Skeletal muscle tissue (tissue), 4 donors: ENCODE data around the gene ATXN1. TPM values are rescaled to one million over a fixed set of nuclear protein-coding genes. Genes with fewer than 3 reads are reported as not detected.

Experiments
- H3K27ac ChIP-seq: one replicate; pipeline ENCODE4 v1.7.0; 2013; ENCODE audit warnings: mild to moderate bottlenecking, low read depth, low read length, inconsistent platforms
- H3K27me3 ChIP-seq, 3 donors: one replicate each; pipeline ENCODE4 v1.7.0; 2013; ENCODE audit warnings: low read length in 3 of 3; ENCODE audit not compliant: control insufficient read depth in 3 of 3, insufficient read depth in 3 of 3
- H3K36me3 ChIP-seq, 3 donors: one replicate each; pipeline ENCODE4 v1.7.0; 2013; ENCODE audit warnings: low read length in 3 of 3; ENCODE audit not compliant: control insufficient read depth in 3 of 3, insufficient read depth in 3 of 3
- H3K4me1 ChIP-seq, 3 donors: one replicate each; pipeline ENCODE4 v1.7.0; 2013; ENCODE audit warnings: low read length in 3 of 3, mild to moderate bottlenecking in 3 of 3; ENCODE audit not compliant: control insufficient read depth in 3 of 3, insufficient read depth in 3 of 3
- H3K4me3 ChIP-seq, 3 donors: one replicate each; pipeline ENCODE4 v1.7.0; 2013; ENCODE audit warnings: low read length in 3 of 3
- H3K9ac ChIP-seq, 3 donors: one replicate each; pipeline ENCODE4 v1.7.0; 2013; ENCODE audit warnings: low read length in 3 of 3, mild to moderate bottlenecking in 3 of 3, moderate library complexity in 2 of 3, low read depth in 1 of 3
- H3K9me3 ChIP-seq, 3 donors: one replicate each; pipeline ENCODE4 v1.7.0; 2013; ENCODE audit warnings: low read length in 3 of 3; ENCODE audit not compliant: control insufficient read depth in 3 of 3
- total RNA-seq: library from RNA; depleted of rRNA; stranded (reverse); fragments of >200 nt; gene quantifications from one replicate; pipeline ENCODE4 v1.2.3, GENCODE V29; 2014
- donor health status: Osteomylitis.

ATXN1 gene
- total RNA-seq, 1 donor from 2014 or later: 30.8 TPM

GRCh38 chr6:16555550-16555949, 205.7 kb downstream of the ATXN1 start:
- no peaks in the 10 kb centered on the region for H3K9me3 ChIP-seq
- H3K4me3 ChIP-seq: no peak overlapping the region
- H3K27me3 ChIP-seq: no peaks in the 10 kb centered on the region
- no peak overlapping the region for H3K27ac ChIP-seq
- peaks cover 0 to 4% (median 2%) of the 10 kb centered on the region in 3 donors for H3K4me1 ChIP-seq
- H3K36me3 ChIP-seq: peaks cover 0 to 3% (median 2%) of the 10 kb centered on the region in 3 donors
- no peak overlapping the region for H3K9ac ChIP-seq

GRCh38 chr6:16553531-16553930, 207.7 kb downstream of the ATXN1 start:
- no peaks in the 10 kb centered on the region for H3K9me3 ChIP-seq
- H3K4me3 ChIP-seq: no peak overlapping the region
- no peaks in the 10 kb centered on the region for H3K27me3 ChIP-seq
- peaks cover 0 to 3% (median 2%) of the 10 kb centered on the region in 3 donors for H3K36me3 ChIP-seq
- H3K27ac ChIP-seq: no peak overlapping the region
- H3K4me1 ChIP-seq: peaks cover 0 to 2% (median 0%) of the 10 kb centered on the region in 3 donors
- no peak overlapping the region for H3K9ac ChIP-seq

GRCh38 chr6:16551466-16551865, 209.8 kb downstream of the ATXN1 start:
- no peak overlapping the region for H3K4me3 ChIP-seq
- H3K36me3 ChIP-seq: peaks cover 0 to 3% (median 2%) of the 10 kb centered on the region in 3 donors
- H3K9me3 ChIP-seq: no peaks in the 10 kb centered on the region
- H3K27ac ChIP-seq: no peak overlapping the region
- H3K9ac ChIP-seq: no peak overlapping the region
- peaks cover 0 to 5% (median 0%) of the 10 kb centered on the region in 3 donors for H3K4me1 ChIP-seq
- no peaks in the 10 kb centered on the region for H3K27me3 ChIP-seq

- peaks cover 0 to 3% (median 2%) of the 10 kb centered on the region in 3 donors for H3K36me3 ChIP-seq
- H3K27ac ChIP-seq: no peak overlapping the region
- no peak overlapping the region for H3K9ac ChIP-seq
- H3K9me3 ChIP-seq: no peaks in the 10 kb centered on the region
- H3K4me3 ChIP-seq: no peak overlapping the region
- no peaks in the 10 kb centered on the region for H3K27me3 ChIP-seq
- H3K4me1 ChIP-seq: peaks cover 14 to 19% (median 15%) of the 10 kb centered on the region in 3 donors
Observed at GRCh38 chr6:16548121-16548520, 213.1 kb downstream of the ATXN1 start.

- Histone ChIP-seq H3K4me1 (peaks cover 17 to 23% (median 20%) of the 10 kb centered on the region in 3 donors), H3K27me3 (no peaks in the 10 kb centered on the region), H3K27ac (no peak overlapping the region), H3K9ac (no peak overlapping the region), H3K9me3 (no peaks in the 10 kb centered on the region), H3K4me3 (no peak overlapping the region), H3K36me3 (peaks cover 0 to 3% (median under 1%) of the 10 kb centered on the region in 3 donors)
Observed at GRCh38 chr6:16547587-16547986, 213.7 kb downstream of the ATXN1 start.

GRCh38 chr6:16546861-16547260, 214.4 kb downstream of the ATXN1 start:
- no peak overlapping the region for H3K9ac ChIP-seq

GRCh38 chr6:16545382-16545781, 215.9 kb downstream of the ATXN1 start:
- H3K4me3 ChIP-seq: no peak overlapping the region
- H3K36me3 ChIP-seq: no peaks in the 10 kb centered on the region
- no peak overlapping the region for H3K27ac ChIP-seq
- H3K9ac ChIP-seq: no peak overlapping the region
- no peaks in the 10 kb centered on the region for H3K9me3 ChIP-seq
- no peaks in the 10 kb centered on the region for H3K27me3 ChIP-seq
- H3K4me1 ChIP-seq: peaks cover 32 to 40% (median 32%) of the 10 kb centered on the region in 3 donors

More at GRCh38 chr6:16546861-16547260, 214.4 kb downstream of the ATXN1 start:
- Histone ChIP-seq H3K4me1 (peaks cover 24 to 30% (median 27%) of the 10 kb centered on the region in 3 donors), H3K9me3 (no peaks in the 10 kb centered on the region), H3K4me3 (no peak overlapping the region), H3K36me3 (no peaks in the 10 kb centered on the region), H3K27ac (no peak overlapping the region), H3K27me3 (no peaks in the 10 kb centered on the region)

- Histone ChIP-seq H3K4me1 (peaks cover 32 to 43% (median 32%) of the 10 kb centered on the region in 3 donors), H3K36me3 (no peaks in the 10 kb centered on the region), H3K9me3 (no peaks in the 10 kb centered on the region), H3K27me3 (no peaks in the 10 kb centered on the region), H3K27ac (peak overlapping the region; percentile 22), H3K9ac (peak overlapping the region in 2 of 3 donors; percentile 17 to 51), H3K4me3 (peak overlapping the region in 1 of 3 donors; percentile 31)
Observed at GRCh38 chr6:16544521-16544920, 216.7 kb downstream of the ATXN1 start.

GRCh38 chr6:16544006-16544405, 217.3 kb downstream of the ATXN1 start:
- Histone ChIP-seq H3K9me3 (no peaks in the 10 kb centered on the region), H3K4me1 (peaks cover 32 to 45% (median 32%) of the 10 kb centered on the region in 3 donors), H3K27ac (peak overlapping the region; percentile 22), H3K36me3 (no peaks in the 10 kb centered on the region), H3K9ac (peak overlapping the region in 2 of 3 donors; percentile 17 to 51), H3K4me3 (peak overlapping the region in 1 of 3 donors; percentile 31), H3K27me3 (no peaks in the 10 kb centered on the region)

- Histone ChIP-seq H3K4me1 (peaks cover 32 to 45% (median 32%) of the 10 kb centered on the region in 3 donors), H3K4me3 (no peak overlapping the region), H3K9me3 (no peaks in the 10 kb centered on the region), H3K27ac (peak overlapping the region; percentile 22), H3K36me3 (no peaks in the 10 kb centered on the region), H3K27me3 (no peaks in the 10 kb centered on the region), H3K9ac (no peak overlapping the region)
Observed at GRCh38 chr6:16543521-16543920, 217.7 kb downstream of the ATXN1 start.
